Neuronal stem cell (in vitro differentiated cells): ENCODE measurements around the gene HES5.

Source experiments
- DNase-seq: peaks from one replicate; pipeline ENCODE4 v3.0.0-alpha.2; 2013; ENCODE audit warnings: low spot score
- H2AFZ ChIP-seq: one replicate; pipeline ENCODE4 v1.6.1; 2013; ENCODE audit warnings: mild to moderate bottlenecking, low read length, inconsistent platforms
- H2AK5ac ChIP-seq: 2 replicates; pipeline ENCODE4 v1.6.1; 2013; ENCODE audit warnings: low read depth, mild to moderate bottlenecking, inconsistent platforms, low read length, moderate library complexity, mixed read lengths
- H2BK120ac ChIP-seq: 2 replicates; pipeline ENCODE4 v1.6.1; 2013; ENCODE audit warnings: low read depth, mild to moderate bottlenecking, inconsistent platforms, low read length, moderate library complexity, mixed read lengths
- H2BK12ac ChIP-seq: one replicate; pipeline ENCODE4 v1.6.1; 2013; ENCODE audit warnings: low read length, inconsistent platforms
- H2BK15ac ChIP-seq: 2 replicates; pipeline ENCODE4 v1.6.1; 2013; ENCODE audit warnings: mild to moderate bottlenecking, low read length, inconsistent platforms, mixed read lengths
- H2BK5ac ChIP-seq: one replicate; pipeline ENCODE4 v1.6.1; 2013; ENCODE audit warnings: inconsistent platforms, mild to moderate bottlenecking, low read length, moderate library complexity
- H3K14ac ChIP-seq: one replicate; pipeline ENCODE4 v1.6.1; 2013; ENCODE audit warnings: low read length, inconsistent platforms
- H3K18ac ChIP-seq: 2 replicates; pipeline ENCODE4 v1.6.1; 2013; ENCODE audit warnings: low read length, inconsistent platforms
- H3K23ac ChIP-seq: 2 replicates; pipeline ENCODE4 v1.6.1; 2013; ENCODE audit warnings: low read depth, mild to moderate bottlenecking, mixed read lengths, low read length, inconsistent platforms; ENCODE audit not compliant: poor library complexity
- H3K27ac ChIP-seq: replicated peaks from 3 replicates; pipeline ENCODE4 v1.5.1; 2013; ENCODE audit warnings: low read length, inconsistent platforms
- H3K27me3 ChIP-seq, 3 experiments: 2 replicates each; pipeline ENCODE4 v1.6.1; 2013; ENCODE audit warnings: low read length in 3 of 3, mild to moderate bottlenecking in 2 of 3, inconsistent platforms in 1 of 3, low read depth in 1 of 3, mixed read lengths in 1 of 3, moderate library complexity in 1 of 3; ENCODE audit not compliant: control insufficient read depth in 3 of 3, insufficient read depth in 3 of 3
- H3K36me3 ChIP-seq, 2 donors: replicated peaks in 1 of 2; 2 replicates each; pipeline ENCODE4 v1.6.1; 2013; ENCODE audit warnings: low read length in 2 of 2; ENCODE audit not compliant: control insufficient read depth in 2 of 2, insufficient read depth in 2 of 2
- H3K4ac ChIP-seq: 2 replicates; pipeline ENCODE4 v1.6.1; 2013; ENCODE audit warnings: inconsistent platforms, mild to moderate bottlenecking, low read length, moderate library complexity
- H3K4me1 ChIP-seq, 2 donors: 1 replicate in 1 of 2; 2 replicates in 1 of 2; pipeline ENCODE4 v1.6.1; 2013; ENCODE audit warnings: low read length in 2 of 2, low read depth in 1 of 2; ENCODE audit not compliant: control insufficient read depth in 2 of 2, insufficient read depth in 1 of 2
- H3K4me2 ChIP-seq: one replicate; pipeline ENCODE4 v1.6.1; 2013; ENCODE audit warnings: mild to moderate bottlenecking, low read length, inconsistent platforms; ENCODE audit not compliant: insufficient read depth, poor library complexity, severe bottlenecking
- H3K4me3 ChIP-seq, 2 donors: 2 replicates each; pipeline ENCODE4 v1.5.1; 2013; ENCODE audit warnings: low read length in 2 of 2, mild to moderate bottlenecking in 2 of 2, inconsistent platforms in 1 of 2, moderate library complexity in 1 of 2
- H3K79me1 ChIP-seq: one replicate; pipeline ENCODE4 v1.6.1; 2013; ENCODE audit warnings: low read depth, mild to moderate bottlenecking, inconsistent platforms, low read length, moderate library complexity
- H3K9ac ChIP-seq: one replicate; pipeline ENCODE4 v1.6.1; 2013; ENCODE audit warnings: mild to moderate bottlenecking, low read depth, low read length, inconsistent platforms; ENCODE audit not compliant: poor library complexity
- H3K9me3 ChIP-seq, 2 donors: replicated peaks in 1 of 2; 2 replicates each; pipeline versions ENCODE3 to v1.6.1; 2013; ENCODE audit warnings: low read length in 2 of 2, mild to moderate bottlenecking in 2 of 2, inconsistent platforms in 1 of 2, low read depth in 1 of 2, mixed read lengths in 1 of 2, moderate library complexity in 1 of 2; ENCODE audit not compliant: control insufficient read depth in 2 of 2, insufficient read depth in 1 of 2
- H4K8ac ChIP-seq: one replicate; pipeline ENCODE4 v1.6.1; 2013; ENCODE audit warnings: low read depth, mild to moderate bottlenecking, inconsistent platforms, low read length, moderate library complexity
- H4K91ac ChIP-seq: one replicate; pipeline ENCODE4 v1.6.1; 2013; ENCODE audit warnings: low read length, low read depth, mild to moderate bottlenecking, inconsistent platforms; ENCODE audit not compliant: poor library complexity
- WGBS, 2 donors: extraction: QIAGEN DNeasy Blood & Tissue Kit; methylation state at CpG; one replicate each; pipeline ENCODE4 v1.1.7; 2013; ENCODE audit warnings: missing lambda C conversion rate in 2 of 2, mixed read lengths in 1 of 2; ENCODE audit not compliant: insufficient read length in 2 of 2, insufficient replicate concordance in 1 of 2; ENCODE audit errors: extremely low coverage in 2 of 2; 5-methylcytosine and 5-hydroxymethylcytosine counted together

The HES5 gene

DNA sequence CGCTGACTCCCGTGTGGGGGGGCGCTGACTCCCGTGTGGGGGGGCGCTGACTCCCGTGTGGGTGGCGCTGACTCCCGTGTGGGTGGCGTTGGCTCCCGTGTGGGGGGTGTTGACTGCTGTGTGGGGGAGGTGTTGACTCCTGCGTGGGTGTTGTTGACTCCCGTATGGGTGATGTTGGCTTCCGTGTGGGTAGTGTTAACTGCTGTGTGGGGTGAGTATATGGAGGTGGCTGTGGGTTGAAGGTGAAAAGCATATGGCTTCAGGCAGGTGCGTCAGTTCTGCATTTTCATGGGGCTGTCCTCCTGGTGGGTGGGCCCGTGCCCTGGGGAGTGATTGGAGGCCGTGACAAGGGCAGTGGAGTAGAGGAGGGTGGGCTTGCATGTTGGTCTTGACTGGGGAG, 46.1 kb downstream of the HES5 start:
- Histone ChIP-seq H4K91ac (no peak overlapping the region), H3K4me1 (no peaks in the 10 kb centered on the region), H3K9ac (no peak overlapping the region), H2AK5ac (no peak overlapping the region), H2BK120ac (no peak overlapping the region), H3K4me3 (no peak overlapping the region), H3K27ac (no peak overlapping the region), H3K23ac (peak overlapping the region; percentile 65), H3K4ac (no peak overlapping the region), H2BK15ac (peak overlapping the region; percentile 67), H3K79me1 (peaks cover 6% of the 10 kb centered on the region), H2BK5ac (peak overlapping the region; percentile 66), H3K18ac (peak overlapping the region; percentile 64), H3K9me3 (peaks cover 2 to 6% of the 10 kb centered on the region in 2 donors), H2BK12ac (no peak overlapping the region), H4K8ac (no peak overlapping the region), H3K27me3 (peaks cover 0 to 32% (median 0%) of the 10 kb centered on the region in 3 experiments), H3K4me2 (no peak overlapping the region), H3K36me3 (no peaks in the 10 kb centered on the region), H2AFZ (no peak overlapping the region), H3K14ac (no peak overlapping the region)
- DNase-seq = no peak
- WGBS, 2 donors = no CpG with 5 or more reads among the region's 16 CpGs

GRCh38 chr1:2483026-2483425, 47.0 kb downstream of the HES5 start:
- Histone ChIP-seq H2AFZ (no peak overlapping the region), H2BK15ac (no peak overlapping the region), H2BK5ac (no peak overlapping the region), H3K4me1 (peaks cover 2% of the 10 kb centered on the region in 2 donors), H3K18ac (no peak overlapping the region), H4K91ac (no peak overlapping the region), H2BK12ac (no peak overlapping the region), H3K23ac (peak overlapping the region; percentile 31), H3K27ac (no peak overlapping the region), H3K79me1 (peaks cover 9% of the 10 kb centered on the region), H3K14ac (no peak overlapping the region), H3K4me3 (no peak overlapping the region), H3K36me3 (no peaks in the 10 kb centered on the region), H3K9ac (no peak overlapping the region), H2AK5ac (peak overlapping the region; percentile 53), H4K8ac (no peak overlapping the region), H3K4me2 (no peak overlapping the region), H3K4ac (no peak overlapping the region), H3K9me3 (peaks cover 0 to 2% of the 10 kb centered on the region in 2 donors), H3K27me3 (peaks cover 0 to 34% (median 0%) of the 10 kb centered on the region in 3 experiments), H2BK120ac (no peak overlapping the region)
- no CpG with 5 or more reads among the region's 13 CpGs for WGBS, 2 donors
- no peak for DNase-seq

DNA sequence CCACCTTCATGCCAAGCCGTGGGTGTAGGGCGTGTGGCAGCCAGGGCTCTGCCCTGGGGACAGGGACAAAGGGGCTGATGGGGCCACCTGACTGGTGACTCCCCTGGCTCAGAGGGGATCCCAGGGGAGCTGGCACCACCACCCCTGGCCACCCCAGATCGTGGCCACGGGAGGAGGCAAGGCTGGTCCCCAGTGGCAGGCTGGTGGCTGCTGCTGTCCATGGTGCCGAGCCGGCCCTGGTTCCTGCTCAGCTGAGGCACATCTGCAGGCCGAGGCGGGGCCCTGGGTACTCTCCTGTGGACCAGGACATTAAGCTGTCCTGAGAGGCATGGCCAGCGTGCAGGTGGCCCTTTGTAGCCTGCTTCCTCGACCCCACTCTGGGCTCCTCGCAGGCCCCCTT, 47.5 kb downstream of the HES5 start:
- Histone ChIP-seq H3K18ac (no peak overlapping the region), H2BK120ac (no peak overlapping the region), H4K8ac (no peak overlapping the region), H3K27ac (no peak overlapping the region), H3K27me3 (peaks cover 0 to 36% (median 0%) of the 10 kb centered on the region in 3 experiments), H3K4me2 (no peak overlapping the region), H3K9me3 (peaks cover 0 to 2% of the 10 kb centered on the region in 2 donors), H2AK5ac (peak overlapping the region; percentile 43), H3K4me3 (no peak overlapping the region), H2BK5ac (no peak overlapping the region), H2BK15ac (no peak overlapping the region), H2AFZ (no peak overlapping the region), H3K9ac (no peak overlapping the region), H3K23ac (peak overlapping the region; percentile 31), H2BK12ac (no peak overlapping the region), H4K91ac (no peak overlapping the region), H3K79me1 (peaks cover 11% of the 10 kb centered on the region), H3K4me1 (peaks cover 4 to 7% of the 10 kb centered on the region in 2 donors), H3K4ac (no peak overlapping the region), H3K36me3 (no peaks in the 10 kb centered on the region), H3K14ac (no peak overlapping the region)
- no peak for DNase-seq
- no CpG with 5 or more reads among the region's 11 CpGs for WGBS, 2 donors

DNA sequence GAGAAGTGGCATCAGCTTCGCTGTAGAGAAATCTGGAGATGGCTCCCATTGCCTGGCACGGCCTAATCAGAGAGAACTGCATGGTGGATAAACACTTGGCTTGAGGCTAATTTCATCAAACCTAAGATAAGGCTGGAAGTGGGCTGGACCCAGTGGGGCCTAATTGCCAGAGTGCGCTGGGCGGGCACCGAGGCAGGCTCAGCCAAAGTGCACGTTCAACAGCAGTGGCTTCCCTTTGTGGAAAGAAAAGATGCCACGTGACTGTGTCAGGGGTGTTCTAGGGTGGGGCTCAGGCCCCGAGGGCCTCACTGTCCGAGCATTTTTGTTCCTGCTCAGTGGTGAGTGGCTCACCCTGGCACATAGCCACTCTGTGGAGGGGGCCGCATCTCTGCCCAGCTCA, 48.2 kb downstream of the HES5 start:
- Histone ChIP-seq H3K4me2 (no peak overlapping the region), H2BK15ac (no peak overlapping the region), H3K79me1 (peaks cover 14% of the 10 kb centered on the region), H2BK12ac (no peak overlapping the region), H3K36me3 (no peaks in the 10 kb centered on the region), H2BK5ac (no peak overlapping the region), H2BK120ac (no peak overlapping the region), H2AK5ac (peak overlapping the region; percentile 43), H4K8ac (no peak overlapping the region), H3K14ac (no peak overlapping the region), H2AFZ (no peak overlapping the region), H3K9me3 (no peaks in the 10 kb centered on the region), H3K18ac (no peak overlapping the region), H4K91ac (no peak overlapping the region), H3K9ac (no peak overlapping the region), H3K27me3 (peaks cover 0 to 37% (median 0%) of the 10 kb centered on the region in 3 experiments), H3K4me3 (no peak overlapping the region), H3K23ac (no peak overlapping the region), H3K4ac (no peak overlapping the region), H3K4me1 (peaks cover 4 to 12% of the 10 kb centered on the region in 2 donors), H3K27ac (no peak overlapping the region)
- no peak for DNase-seq
- no CpG with 5 or more reads among the region's 10 CpGs for WGBS, 2 donors
